Progenitor cell of endocrine pancreas (in vitro differentiated cells): Measurements from ENCODE around the gene SPTBN4. TPM values are rescaled to one million over a fixed set of nuclear protein-coding genes. Genes with fewer than 3 reads are reported as not detected.
"Not testable (repeated sequence)": the region's sequence is repeated elsewhere in the genome, so short reads cannot be mapped to it uniquely, and the experiment has no call there.

ENCODE experiments used
- DNase-seq: peaks from one replicate; pipeline ENCODE4 v3.0.0; 2021; ENCODE audit warnings: low spot score; ENCODE audit not compliant: unreplicated experiment
- H3K27ac Mint-ChIP-seq: 2 replicates; pipeline ENCODE4 v1.8.0; 2021; ENCODE audit warnings: mild to moderate bottlenecking, moderate library complexity, mixed read lengths
- H3K27me3 Mint-ChIP-seq: 2 replicates; pipeline ENCODE4 v1.8.0; 2021; ENCODE audit warnings: mixed read lengths
- H3K36me3 Mint-ChIP-seq: 2 replicates; pipeline ENCODE4 v1.8.0; 2022; ENCODE audit warnings: mixed read lengths; ENCODE audit not compliant: insufficient read depth
- H3K4me1 Mint-ChIP-seq: 2 replicates; pipeline ENCODE4 v1.8.0; 2021; ENCODE audit warnings: low read depth, mixed read lengths
- H3K4me3 Mint-ChIP-seq: 2 replicates; pipeline ENCODE4 v1.8.0; 2021; ENCODE audit warnings: low read depth, mild to moderate bottlenecking, moderate library complexity, mixed read lengths
- H3K9me3 Mint-ChIP-seq: 2 replicates; pipeline ENCODE4 v1.8.0; 2021; ENCODE audit warnings: low read depth, mixed read lengths
- CTCF ChIP-seq: fragments of 200-600 bp; sonication (generic); IDR thresholded peaks from one replicate; pipeline ENCODE4 v1.5.0; 2021; ENCODE audit warnings: antibody characterized with exemption, mild to moderate bottlenecking; ENCODE audit not compliant: unreplicated experiment
- total RNA-seq: library from RNA; stranded (reverse); gene quantifications from 2 replicates; pipeline ENCODE4 v1.2.1, GENCODE V29; 2021

SPTBN4 gene
- total RNA-seq, 1 donor from 2014 or later, result 3.1 TPM

GRCh38 chr19:40542202-40542859 is 75.5 kb downstream of the SPTBN4 start:
- Mint-ChIP-seq H3K36me3 (no peaks in the 10 kb centered on the region), H3K4me1 (no peaks in the 10 kb centered on the region), H3K9me3 (no peaks in the 10 kb centered on the region), H3K27ac (no peak overlapping the region), H3K4me3 (no peak overlapping the region), H3K27me3 (peaks cover 34% of the 10 kb centered on the region)
- no peak for TF ChIP-seq CTCF
- no peak for DNase-seq

GRCh38 chr19:40543029-40543597 is 76.3 kb downstream of the SPTBN4 start:
- Mint-ChIP-seq H3K4me3 (no peak overlapping the region), H3K27ac (no peak overlapping the region)

GRCh38 chr19:40546153-40546841 is 79.5 kb downstream of the SPTBN4 start:
- H3K4me3 Mint-ChIP-seq, H3K4me1 Mint-ChIP-seq, H3K9me3 Mint-ChIP-seq, H3K36me3 Mint-ChIP-seq, H3K27ac Mint-ChIP-seq, DNase-seq: not testable (repeated sequence)
- H3K27me3 Mint-ChIP-seq, result peaks cover 47% of the 10 kb centered on the region

More at GRCh38 chr19:40543029-40543597, 76.3 kb downstream of the SPTBN4 start:
- H3K36me3 Mint-ChIP-seq, result no peaks in the 10 kb centered on the region
- H3K4me1 Mint-ChIP-seq, result no peaks in the 10 kb centered on the region
- peaks cover 34% of the 10 kb centered on the region for H3K27me3 Mint-ChIP-seq
- H3K9me3 Mint-ChIP-seq, result no peaks in the 10 kb centered on the region
- DNase-seq, result no peak
- TF ChIP-seq CTCF, result no peak

GRCh38 chr19:40547190-40547589 is 80.4 kb downstream of the SPTBN4 start:
- peaks cover 48% of the 10 kb centered on the region for H3K27me3 Mint-ChIP-seq
- not testable (repeated sequence) for H3K36me3 Mint-ChIP-seq, H3K27ac Mint-ChIP-seq, DNase-seq, H3K9me3 Mint-ChIP-seq, H3K4me1 Mint-ChIP-seq, H3K4me3 Mint-ChIP-seq

GRCh38 chr19:40547836-40548235 is 81.0 kb downstream of the SPTBN4 start:
- Mint-ChIP-seq H3K27me3 (peaks cover 52% of the 10 kb centered on the region), H3K4me1 (peaks cover 5% of the 10 kb centered on the region), H3K27ac (no peak overlapping the region), H3K4me3 (no peak overlapping the region), H3K36me3 (no peaks in the 10 kb centered on the region), H3K9me3 (no peaks in the 10 kb centered on the region)
- DNase-seq, result no peak
- no peak for TF ChIP-seq CTCF

- Mint-ChIP-seq H3K4me3 (peak overlapping the region; percentile 55), H3K27me3 (peaks cover 56% of the 10 kb centered on the region), H3K36me3 (no peaks in the 10 kb centered on the region), H3K4me1 (peaks cover 5% of the 10 kb centered on the region), H3K9me3 (no peaks in the 10 kb centered on the region), H3K27ac (no peak overlapping the region)
- DNase-seq, result peak; percentile 82
- TF ChIP-seq CTCF, result peak; percentile 62
Observed at GRCh38 chr19:40549007-40549708, 82.4 kb downstream of the SPTBN4 start.
